ENCODE data around the gene PARVA. TPM values are rescaled to one million over a fixed set of nuclear protein-coding genes. Genes with fewer than 3 reads are reported as not detected.

PARVA gene
- total RNA-seq, 1 donor from 2014 or later, result 106 TPM

DNA sequence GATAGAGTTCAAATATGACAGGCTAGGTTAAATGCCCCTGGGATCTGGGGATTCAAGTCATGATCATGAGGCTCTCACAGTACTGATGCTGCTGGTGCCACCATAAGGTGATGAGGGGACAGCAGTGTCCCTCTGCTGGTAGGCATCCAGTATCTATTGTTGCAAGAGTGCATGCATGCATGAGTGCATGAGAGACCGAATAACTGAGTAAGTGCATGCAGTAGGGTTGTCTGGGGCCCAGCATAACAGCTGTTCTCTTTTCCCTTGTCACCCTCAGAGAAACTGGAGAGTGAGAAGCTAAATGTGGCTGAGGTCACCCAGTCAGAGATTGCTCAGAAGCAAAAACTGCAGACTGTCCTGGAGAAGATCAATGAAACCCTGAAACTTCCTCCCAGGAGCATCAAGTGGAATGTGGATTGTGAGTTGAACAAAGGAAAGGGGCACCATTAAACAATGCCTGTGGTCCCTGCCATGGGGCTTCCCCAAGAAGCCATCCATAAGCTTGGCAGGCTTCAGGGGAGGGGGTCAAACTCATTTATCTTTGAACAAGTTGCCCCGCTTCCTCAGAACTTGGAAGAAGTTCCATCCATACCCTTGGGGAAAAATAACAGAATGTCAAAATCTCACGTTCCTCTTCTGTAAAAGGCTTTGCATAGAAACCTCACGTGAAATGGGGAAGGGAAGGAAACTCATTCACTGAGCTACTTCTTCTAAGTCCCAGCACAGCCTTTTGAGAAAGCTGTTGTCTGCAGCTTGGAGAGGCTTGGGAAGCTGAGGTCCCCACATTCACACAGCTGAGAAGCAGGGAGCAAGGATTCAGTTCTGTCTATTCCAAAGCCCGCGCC is 119.0 kb downstream of the PARVA start:
- no peaks in the 10 kb centered on the region for H3K9me3 Mint-ChIP-seq (ENCODE audit: unreplicated experiment)
- peaks cover 27% of the 10 kb centered on the region for H3K4me1 Mint-ChIP-seq (ENCODE audit: low read depth, unreplicated experiment)
- H3K36me3 Mint-ChIP-seq (ENCODE audit: low read depth, unreplicated experiment), result peaks cover 23% of the 10 kb centered on the region
- no peak overlapping the region for H2AFZ ChIP-seq (ENCODE audit: low read depth, low read length)
- no peaks in the 10 kb centered on the region for H3K9me3 ChIP-seq (ENCODE audit: insufficient read depth, low read depth, low read length)
- H3K36me3 ChIP-seq (ENCODE audit: insufficient read depth, low read length), result peaks cover 6% of the 10 kb centered on the region
- H4K20me1 ChIP-seq (ENCODE audit: insufficient read depth, low read length), result no peaks in the 10 kb centered on the region
- FAIRE-seq, result no peak
- no peaks in the 10 kb centered on the region for H3K79me2 ChIP-seq (ENCODE audit: insufficient read depth, low read length)
- peak overlapping the region; percentile 18 for H3K27ac Mint-ChIP-seq (ENCODE audit: unreplicated experiment)
- H3K27me3 ChIP-seq (ENCODE audit: insufficient read depth, low read length), result no peaks in the 10 kb centered on the region
- TF ChIP-seq EZH2 (IDR thresholded peaks at IDR 0.05; ENCODE audit: insufficient read depth, low read length), result no peak
- TF ChIP-seq, protein P1, sequence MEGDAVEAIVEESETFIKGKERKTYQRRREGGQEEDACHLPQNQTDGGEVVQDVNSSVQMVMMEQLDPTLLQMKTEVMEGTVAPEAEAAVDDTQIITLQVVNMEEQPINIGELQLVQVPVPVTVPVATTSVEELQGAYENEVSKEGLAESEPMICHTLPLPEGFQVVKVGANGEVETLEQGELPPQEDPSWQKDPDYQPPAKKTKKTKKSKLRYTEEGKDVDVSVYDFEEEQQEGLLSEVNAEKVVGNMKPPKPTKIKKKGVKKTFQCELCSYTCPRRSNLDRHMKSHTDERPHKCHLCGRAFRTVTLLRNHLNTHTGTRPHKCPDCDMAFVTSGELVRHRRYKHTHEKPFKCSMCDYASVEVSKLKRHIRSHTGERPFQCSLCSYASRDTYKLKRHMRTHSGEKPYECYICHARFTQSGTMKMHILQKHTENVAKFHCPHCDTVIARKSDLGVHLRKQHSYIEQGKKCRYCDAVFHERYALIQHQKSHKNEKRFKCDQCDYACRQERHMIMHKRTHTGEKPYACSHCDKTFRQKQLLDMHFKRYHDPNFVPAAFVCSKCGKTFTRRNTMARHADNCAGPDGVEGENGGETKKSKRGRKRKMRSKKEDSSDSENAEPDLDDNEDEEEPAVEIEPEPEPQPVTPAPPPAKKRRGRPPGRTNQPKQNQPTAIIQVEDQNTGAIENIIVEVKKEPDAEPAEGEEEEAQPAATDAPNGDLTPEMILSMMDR (IDR thresholded peaks at IDR 0.05; ENCODE audit: insufficient read depth, low read depth, low read length), result no peak
- no peaks in the 10 kb centered on the region for H3K27me3 Mint-ChIP-seq (ENCODE audit: low read depth, unreplicated experiment)
- H3K27ac ChIP-seq (ENCODE audit: low read depth, low read length), result no peak overlapping the region
- DNase-seq (ENCODE audit: low read depth), result no peak
- H3K4me2 ChIP-seq (ENCODE audit: low read length), result no peak overlapping the region
- H3K4me3 Mint-ChIP-seq (ENCODE audit: unreplicated experiment), result no peak overlapping the region
- H3K9ac ChIP-seq (ENCODE audit: low read length), result no peak overlapping the region
- no peak overlapping the region for H3K4me3 ChIP-seq (ENCODE audit: insufficient read depth, low read depth, low read length)
- no peaks in the 10 kb centered on the region for H3K4me1 ChIP-seq (ENCODE audit: insufficient read depth, low read length)

DNA sequence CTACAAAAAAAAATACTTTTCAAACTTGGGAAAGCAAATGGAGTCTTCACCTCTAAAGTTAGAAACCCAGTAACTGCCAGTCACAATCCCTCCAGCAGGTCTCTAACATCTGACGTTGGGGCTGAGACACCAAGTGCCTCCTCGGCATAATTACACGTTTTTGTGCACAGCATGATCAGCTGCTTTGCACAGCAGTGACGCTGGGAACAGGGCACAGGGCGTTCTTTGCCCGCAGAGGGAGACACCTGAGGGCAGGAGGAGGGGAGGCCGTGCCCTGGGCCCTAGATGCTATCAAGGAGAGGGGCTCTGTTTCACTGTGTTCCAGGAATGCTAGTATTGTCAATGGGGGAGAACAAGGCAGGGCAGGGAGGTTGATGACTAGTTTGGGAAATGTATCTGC is 120.1 kb downstream of the PARVA start:
- no peaks in the 10 kb centered on the region for H3K9me3 Mint-ChIP-seq (ENCODE audit: unreplicated experiment)
- H3K4me3 Mint-ChIP-seq (ENCODE audit: unreplicated experiment), result no peak overlapping the region
- DNase-seq (ENCODE audit: low read depth), result no peak
- no peak overlapping the region for H3K27ac Mint-ChIP-seq (ENCODE audit: unreplicated experiment)
- peaks cover 20% of the 10 kb centered on the region for H3K36me3 Mint-ChIP-seq (ENCODE audit: low read depth, unreplicated experiment)
- no peaks in the 10 kb centered on the region for H3K27me3 ChIP-seq (ENCODE audit: insufficient read depth, low read length)
- no peak overlapping the region for H2AFZ ChIP-seq (ENCODE audit: low read depth, low read length)
- H3K4me2 ChIP-seq (ENCODE audit: low read length), result no peak overlapping the region
- H3K4me3 ChIP-seq (ENCODE audit: insufficient read depth, low read depth, low read length), result no peak overlapping the region
- peaks cover 36% of the 10 kb centered on the region for H3K4me1 Mint-ChIP-seq (ENCODE audit: low read depth, unreplicated experiment)
- H3K4me1 ChIP-seq (ENCODE audit: insufficient read depth, low read length), result peaks cover 10% of the 10 kb centered on the region
- no peaks in the 10 kb centered on the region for H4K20me1 ChIP-seq (ENCODE audit: insufficient read depth, low read length)
- no peaks in the 10 kb centered on the region for H3K27me3 Mint-ChIP-seq (ENCODE audit: low read depth, unreplicated experiment)
- no peaks in the 10 kb centered on the region for H3K9me3 ChIP-seq (ENCODE audit: insufficient read depth, low read depth, low read length)
- H3K27ac ChIP-seq (ENCODE audit: low read depth, low read length), result no peak overlapping the region
- H3K9ac ChIP-seq (ENCODE audit: low read length), result no peak overlapping the region
- TF ChIP-seq, protein P1 (IDR thresholded peaks at IDR 0.05; ENCODE audit: insufficient read depth, low read depth, low read length), result no peak
- no peak for TF ChIP-seq EZH2 (IDR thresholded peaks at IDR 0.05; ENCODE audit: insufficient read depth, low read length)
- H3K79me2 ChIP-seq (ENCODE audit: insufficient read depth, low read length), result no peaks in the 10 kb centered on the region
- H3K36me3 ChIP-seq (ENCODE audit: insufficient read depth, low read length), result peaks cover 3% of the 10 kb centered on the region
- no peak for FAIRE-seq

GRCh38 chr11:12499071-12499470 is 121.7 kb downstream of the PARVA start:
- DNase-seq (ENCODE audit: low read depth), result no peak
- Mint-ChIP-seq H3K27ac (ENCODE audit: unreplicated experiment) (no peak overlapping the region), H3K27me3 (ENCODE audit: low read depth, unreplicated experiment) (no peaks in the 10 kb centered on the region), H3K4me3 (ENCODE audit: unreplicated experiment) (no peak overlapping the region), H3K4me1 (ENCODE audit: low read depth, unreplicated experiment) (peaks cover 44% of the 10 kb centered on the region), H3K36me3 (ENCODE audit: low read depth, unreplicated experiment) (peaks cover 23% of the 10 kb centered on the region), H3K9me3 (ENCODE audit: unreplicated experiment) (no peaks in the 10 kb centered on the region)
- H3K27ac ChIP-seq (ENCODE audit: low read depth, low read length), result no peak overlapping the region
- no peaks in the 10 kb centered on the region for H3K79me2 ChIP-seq (ENCODE audit: insufficient read depth, low read length)
- no peak overlapping the region for H3K4me3 ChIP-seq (ENCODE audit: insufficient read depth, low read depth, low read length)
- H3K4me2 ChIP-seq (ENCODE audit: low read length), result no peak overlapping the region
- no peak for FAIRE-seq
- peaks cover 4% of the 10 kb centered on the region for H3K36me3 ChIP-seq (ENCODE audit: insufficient read depth, low read length)
- TF ChIP-seq, protein P1 (IDR thresholded peaks at IDR 0.05; ENCODE audit: insufficient read depth, low read depth, low read length), result no peak
- TF ChIP-seq EZH2 (IDR thresholded peaks at IDR 0.05; ENCODE audit: insufficient read depth, low read length), result no peak
- no peak overlapping the region for H2AFZ ChIP-seq (ENCODE audit: low read depth, low read length)
- no peaks in the 10 kb centered on the region for H3K9me3 ChIP-seq (ENCODE audit: insufficient read depth, low read depth, low read length)
- no peak overlapping the region for H3K9ac ChIP-seq (ENCODE audit: low read length)
- peaks cover 19% of the 10 kb centered on the region for H3K4me1 ChIP-seq (ENCODE audit: insufficient read depth, low read length)
- H4K20me1 ChIP-seq (ENCODE audit: insufficient read depth, low read length), result peaks cover 7% of the 10 kb centered on the region
- no peaks in the 10 kb centered on the region for H3K27me3 ChIP-seq (ENCODE audit: insufficient read depth, low read length)

Measured in astrocyte (in vitro differentiated cells and primary cell).